ENCODE data around the gene C16orf82. TPM values are rescaled to one million over a fixed set of nuclear protein-coding genes. Genes with fewer than 3 reads are reported as not detected.

The C16orf82 gene
- total RNA-seq, 3 donors from 2014 or later (not counting 1 experiment from before 2014, with no cell fraction given), result not detected

GRCh38 chr16:27025581-27025980 lies 41.1 kb upstream of the C16orf82 start:
- ATAC-seq, result no peak
- H3K27ac Mint-ChIP-seq, result no peak overlapping the region
- WGBS (ENCODE audit: insufficient coverage), result 95% methylated on average over 6 of the region's 6 CpGs

GRCh38 chr16:27027971-27028370 lies 38.8 kb upstream of the C16orf82 start:
- no peaks in the 10 kb centered on the region for H3K9me3 Mint-ChIP-seq
- intact Hi-C loops (cut with micrococcal nuclease), result no loop called here
- H3K27ac ChIP-seq (ENCODE audit: low read length), result no peak overlapping the region
- H3K4me3 Mint-ChIP-seq, result no peak overlapping the region
- H3K4me3 ChIP-seq (ENCODE audit: low read length), result no peak overlapping the region
- no peaks in the 10 kb centered on the region for H3K9me3 ChIP-seq (ENCODE audit: control insufficient read depth, insufficient read depth, low read length)
- H3K27me3 Mint-ChIP-seq (ENCODE audit: low read depth in 2 of 2), result peaks cover 6 to 12% of the 10 kb centered on the region in 2 donors
- no peak for DNase-seq
- H3K4me1 ChIP-seq (ENCODE audit: control insufficient read depth, insufficient read depth, low read length), result no peaks in the 10 kb centered on the region
- TF ChIP-seq CTCF (IDR thresholded peaks at IDR 0.05), result no peak
- 70% methylated on average over 7 of the region's 7 CpGs for WGBS (ENCODE audit: insufficient coverage)
- H3K27ac Mint-ChIP-seq, result no peak overlapping the region
- H3K36me3 Mint-ChIP-seq, result no peaks in the 10 kb centered on the region
- no peaks in the 10 kb centered on the region for H3K36me3 ChIP-seq (ENCODE audit: control insufficient read depth, insufficient read depth, low read length)
- H3K27me3 ChIP-seq (ENCODE audit: control insufficient read depth, insufficient read depth, low read length), result no peaks in the 10 kb centered on the region
- no peak for ATAC-seq
- no peaks in the 10 kb centered on the region for H3K4me1 Mint-ChIP-seq

More at GRCh38 chr16:27025581-27025980, 41.1 kb upstream of the C16orf82 start:
- Histone ChIP-seq H3K4me1 (ENCODE audit: control insufficient read depth, insufficient read depth, low read length) (no peaks in the 10 kb centered on the region), H3K27me3 (ENCODE audit: control insufficient read depth, insufficient read depth, low read length) (no peaks in the 10 kb centered on the region), H3K36me3 (ENCODE audit: control insufficient read depth, insufficient read depth, low read length) (no peaks in the 10 kb centered on the region), H3K4me3 (ENCODE audit: low read length) (no peak overlapping the region), H3K9me3 (ENCODE audit: control insufficient read depth, insufficient read depth, low read length) (no peaks in the 10 kb centered on the region), H3K27ac (ENCODE audit: low read length) (no peak overlapping the region)
- no peaks in the 10 kb centered on the region for H3K4me1 Mint-ChIP-seq
- intact Hi-C loops (cut with micrococcal nuclease), result no loop called here
- no peaks in the 10 kb centered on the region for H3K36me3 Mint-ChIP-seq
- no peak for TF ChIP-seq CTCF (IDR thresholded peaks at IDR 0.05)
- H3K27me3 Mint-ChIP-seq (ENCODE audit: low read depth in 2 of 2), result peaks cover 11 to 14% of the 10 kb centered on the region in 2 donors
- no peaks in the 10 kb centered on the region for H3K9me3 Mint-ChIP-seq
- no peak for DNase-seq
- H3K4me3 Mint-ChIP-seq, result no peak overlapping the region

- no peak overlapping the region for H3K27ac ChIP-seq (ENCODE audit: low read length)
- no peaks in the 10 kb centered on the region for H3K27me3 ChIP-seq (ENCODE audit: control insufficient read depth, insufficient read depth, low read length)
- H3K4me1 ChIP-seq (ENCODE audit: control insufficient read depth, insufficient read depth, low read length), result no peaks in the 10 kb centered on the region
- Mint-ChIP-seq H3K36me3 (no peaks in the 10 kb centered on the region), H3K9me3 (no peaks in the 10 kb centered on the region), H3K27me3 (ENCODE audit: low read depth in 2 of 2) (peaks cover 6 to 12% of the 10 kb centered on the region in 2 donors), H3K4me3 (no peak overlapping the region), H3K27ac (no peak overlapping the region), H3K4me1 (no peaks in the 10 kb centered on the region)
- ATAC-seq, result no peak
- DNase-seq, result no peak
- H3K4me3 ChIP-seq (ENCODE audit: low read length), result no peak overlapping the region
- WGBS (ENCODE audit: insufficient coverage), result 94% methylated on average over 4 of the region's 7 CpGs
- H3K36me3 ChIP-seq (ENCODE audit: control insufficient read depth, insufficient read depth, low read length), result no peaks in the 10 kb centered on the region
- intact Hi-C loops (cut with micrococcal nuclease), result no loop called here
- TF ChIP-seq CTCF (IDR thresholded peaks at IDR 0.05), result no peak
- no peaks in the 10 kb centered on the region for H3K9me3 ChIP-seq (ENCODE audit: control insufficient read depth, insufficient read depth, low read length)
Measured at GRCh38 chr16:27028591-27029110, 38.1 kb upstream of the C16orf82 start.

GRCh38 chr16:27029525-27029924 lies 37.2 kb upstream of the C16orf82 start:
- TF ChIP-seq CTCF (IDR thresholded peaks at IDR 0.05), result no peak
- no peaks in the 10 kb centered on the region for H3K4me1 Mint-ChIP-seq
- no peaks in the 10 kb centered on the region for H3K36me3 Mint-ChIP-seq
- H3K9me3 Mint-ChIP-seq, result no peaks in the 10 kb centered on the region
- intact Hi-C loops (cut with micrococcal nuclease), result no loop called here
- no peak overlapping the region for H3K4me3 Mint-ChIP-seq
- no peak overlapping the region for H3K27ac Mint-ChIP-seq
- 82% methylated on average over 6 of the region's 6 CpGs for WGBS (ENCODE audit: insufficient coverage)
- H3K36me3 ChIP-seq (ENCODE audit: control insufficient read depth, insufficient read depth, low read length), result no peaks in the 10 kb centered on the region
- no peaks in the 10 kb centered on the region for H3K4me1 ChIP-seq (ENCODE audit: control insufficient read depth, insufficient read depth, low read length)
- peaks cover 7 to 14% of the 10 kb centered on the region in 2 donors for H3K27me3 Mint-ChIP-seq (ENCODE audit: low read depth in 2 of 2)
- H3K27me3 ChIP-seq (ENCODE audit: control insufficient read depth, insufficient read depth, low read length), result no peaks in the 10 kb centered on the region
- ATAC-seq, result no peak
- H3K9me3 ChIP-seq (ENCODE audit: control insufficient read depth, insufficient read depth, low read length), result no peaks in the 10 kb centered on the region
- DNase-seq, result no peak
- no peak overlapping the region for H3K4me3 ChIP-seq (ENCODE audit: low read length)
- no peak overlapping the region for H3K27ac ChIP-seq (ENCODE audit: low read length)
